Kasumi-1 (cell line): ENCODE measurements around the gene STRN.
"Not testable (repeated sequence)": the region's sequence is repeated elsewhere in the genome, so short reads cannot be mapped to it uniquely, and the experiment has no call there.

ENCODE experiments used
- DNase-seq, 2 experiments: peaks; one replicate each; lab custom pipeline; 2025; lab: John Stamatoyannopoulos, UW

STRN gene

DNA sequence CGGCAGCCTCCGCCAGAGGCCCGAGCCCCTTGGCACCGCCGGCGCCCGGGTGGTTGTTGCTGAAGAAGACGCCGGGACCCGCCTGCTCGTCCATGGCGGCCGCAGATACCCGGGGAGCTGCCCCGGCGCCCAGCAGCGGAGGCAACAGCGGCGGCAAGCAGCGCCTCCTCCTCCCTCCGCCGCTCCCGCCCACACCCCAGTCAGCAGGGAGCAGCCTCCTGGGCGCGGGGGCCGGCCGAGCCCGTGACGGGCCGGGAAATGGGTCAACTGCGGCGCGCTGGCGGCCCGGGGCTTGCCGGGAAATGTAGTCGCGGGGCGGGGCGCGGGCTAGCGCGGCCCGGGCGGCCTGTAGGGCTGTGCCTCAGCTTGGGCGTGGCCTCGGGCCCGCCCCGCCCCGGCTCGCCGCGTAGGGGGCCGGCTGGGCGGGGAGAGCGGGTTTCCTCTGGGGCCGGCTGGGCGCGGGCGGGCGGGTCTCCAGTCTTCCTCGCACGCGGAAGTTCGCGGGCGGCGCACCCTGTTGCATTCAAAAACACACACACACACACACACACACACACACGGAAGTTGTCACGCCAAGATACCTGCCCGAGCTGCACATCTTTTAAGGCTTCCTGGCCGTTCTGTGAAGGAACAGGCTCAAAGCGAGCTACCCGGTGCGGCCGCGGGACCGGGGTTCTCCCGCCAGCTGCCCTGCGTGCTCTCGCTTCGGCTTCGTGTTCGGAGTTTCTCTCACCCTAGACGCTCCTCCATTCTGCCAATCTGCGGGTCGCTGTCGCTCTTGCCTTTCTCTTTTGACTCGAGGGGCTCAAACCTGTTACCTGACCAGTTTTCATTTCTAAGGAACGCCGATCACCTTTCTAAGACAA is at the start of gene STRN:
TSS of gene STRN (minus strand) at position 167 of the 866 bp plus-strand sequence. CDS start at position 94, 73 bp downstream.
- peak; percentile 89 to 93 for DNase-seq

GRCh38 chr2:37013315-37013641 is 46.9 kb upstream of the STRN start:
- no peak for DNase-seq

- peak in 1 of 2 experiments; percentile 1 for DNase-seq
These were observed 44.8 kb upstream of the STRN start for GRCh38 chr2:37011130-37011529.

- peak; percentile 22 to 52 for DNase-seq
These were observed 39.0 kb upstream of the STRN start for GRCh38 chr2:37005118-37005868.

DNA sequence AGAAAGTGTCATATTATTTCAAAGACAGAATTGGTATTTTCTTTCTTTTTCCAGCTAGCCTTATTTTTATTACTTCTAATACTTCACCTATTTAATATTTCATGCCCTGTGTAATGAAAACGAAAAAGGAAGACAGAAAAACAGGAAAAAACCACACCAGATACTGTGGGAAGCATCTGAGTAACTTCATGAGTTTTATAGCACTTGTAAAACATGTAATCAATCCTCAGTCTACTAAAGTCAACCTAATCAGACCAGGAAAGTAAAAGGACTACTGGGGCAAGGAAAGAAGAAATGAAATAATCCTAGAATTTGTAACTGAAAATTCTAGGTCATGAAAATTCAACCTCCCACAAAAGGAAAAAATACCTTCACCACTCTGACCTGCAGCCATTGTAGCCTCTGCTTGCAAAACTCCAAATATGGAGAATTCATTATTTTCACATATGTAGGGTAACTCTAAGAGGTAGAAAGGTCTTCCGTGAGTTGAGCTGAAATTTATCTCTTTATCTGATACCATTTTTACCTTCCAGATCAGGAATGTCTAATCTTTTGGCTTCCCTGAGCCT is 34.7 kb upstream of the STRN start:
- no peak for DNase-seq

DNA sequence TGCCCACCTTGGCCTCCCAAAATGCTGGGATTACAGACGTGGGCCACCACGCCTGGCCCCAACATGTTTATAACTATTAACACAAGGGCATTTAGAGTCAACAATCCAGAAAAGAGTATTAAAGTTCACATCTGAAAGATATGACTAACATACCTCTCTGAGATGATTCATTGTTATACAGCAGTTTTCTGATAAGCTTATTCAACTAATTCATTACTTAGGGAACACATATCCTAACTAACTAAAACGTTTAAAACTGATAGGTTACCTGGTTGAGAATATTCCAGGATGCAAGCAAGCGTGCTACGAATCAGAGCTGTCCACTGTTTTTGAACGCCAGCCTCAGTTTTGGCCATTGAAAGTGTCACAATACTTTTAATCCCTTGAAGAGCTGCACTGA is 34.0 kb upstream of the STRN start:
- no peak for DNase-seq

GRCh38 chr2:36999416-36999815 is 33.1 kb upstream of the STRN start:
- DNase-seq, result not testable (repeated sequence)

DNA sequence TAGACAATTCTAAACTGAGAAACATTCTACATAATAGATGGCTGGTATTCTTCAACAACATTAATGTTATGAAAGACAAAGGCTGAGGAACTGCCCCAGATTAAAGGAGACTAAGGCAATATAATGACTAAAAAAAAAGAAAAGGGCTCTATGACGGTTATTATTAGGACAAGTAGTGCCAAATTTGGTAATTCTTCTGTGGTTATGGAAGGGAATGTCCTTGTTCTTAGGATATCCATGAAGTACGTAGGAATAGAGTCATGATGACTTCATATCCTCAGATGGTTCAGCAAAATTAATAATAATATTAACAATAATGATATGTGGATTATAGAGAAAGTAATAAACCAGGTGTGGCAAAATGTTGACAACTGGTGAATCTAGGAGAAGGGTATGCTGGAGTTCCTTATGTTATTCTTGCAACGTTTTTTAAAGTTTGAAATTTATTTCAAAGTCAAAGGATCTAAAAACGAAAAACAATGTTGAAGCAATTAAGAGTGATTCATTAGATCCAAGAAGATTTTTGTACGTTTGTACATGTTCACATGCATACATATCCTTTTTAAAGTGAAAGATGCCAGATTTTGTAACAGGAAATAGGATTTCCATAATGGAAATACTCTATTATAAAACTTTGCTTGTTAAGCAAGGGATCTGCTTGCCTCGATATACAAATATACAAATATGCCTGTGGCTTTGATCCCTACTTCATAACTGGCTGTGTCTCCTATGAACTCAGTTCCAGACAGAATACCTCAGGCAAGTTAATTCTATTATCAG is 27.7 kb upstream of the STRN start:
- DNase-seq, result no peak

GRCh38 chr2:36988008-36988407 is 21.7 kb upstream of the STRN start:
- DNase-seq, result no peak

DNA sequence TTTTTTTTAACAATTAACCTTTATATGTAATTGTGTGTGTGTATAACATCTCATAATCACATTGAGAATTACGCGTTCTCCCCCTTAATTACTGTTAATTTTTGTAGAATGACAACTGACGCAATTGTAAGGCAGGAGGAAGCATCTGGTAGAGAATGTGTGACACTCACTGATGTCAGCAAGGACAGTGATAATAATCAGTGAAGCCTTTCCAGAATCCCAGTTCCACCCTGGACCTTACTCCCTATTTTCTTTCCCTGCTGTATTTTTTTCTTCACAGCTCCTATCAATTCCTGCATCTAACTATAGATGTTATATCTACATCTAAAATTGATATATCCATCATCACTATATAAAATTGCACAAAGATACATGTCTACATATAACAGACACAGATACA is 16.1 kb upstream of the STRN start:
- no peak for DNase-seq

- DNase-seq, result no peak
These were observed 15.6 kb upstream of the STRN start for GRCh38 chr2:36981911-36982310.

DNA sequence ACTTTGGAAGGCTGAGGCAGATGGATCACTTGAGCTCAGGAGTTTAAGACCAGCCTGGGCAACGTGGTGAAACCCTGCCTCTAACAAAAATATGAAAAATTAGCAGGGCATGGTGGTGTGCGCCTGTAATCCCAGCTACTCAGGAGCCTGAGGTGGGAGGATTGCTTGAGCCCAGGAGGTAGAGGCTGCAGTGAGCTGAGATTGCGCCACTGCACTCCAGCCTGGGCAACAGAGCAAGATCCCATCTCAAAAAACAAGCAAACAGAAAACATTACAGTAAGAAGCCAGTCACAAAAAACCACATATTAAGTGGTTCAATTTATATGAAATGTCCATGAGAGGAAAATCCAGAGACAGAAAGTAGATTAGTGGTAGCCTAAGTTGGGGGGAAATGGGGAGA is 12.7 kb upstream of the STRN start:
- not testable (repeated sequence) for DNase-seq

DNA sequence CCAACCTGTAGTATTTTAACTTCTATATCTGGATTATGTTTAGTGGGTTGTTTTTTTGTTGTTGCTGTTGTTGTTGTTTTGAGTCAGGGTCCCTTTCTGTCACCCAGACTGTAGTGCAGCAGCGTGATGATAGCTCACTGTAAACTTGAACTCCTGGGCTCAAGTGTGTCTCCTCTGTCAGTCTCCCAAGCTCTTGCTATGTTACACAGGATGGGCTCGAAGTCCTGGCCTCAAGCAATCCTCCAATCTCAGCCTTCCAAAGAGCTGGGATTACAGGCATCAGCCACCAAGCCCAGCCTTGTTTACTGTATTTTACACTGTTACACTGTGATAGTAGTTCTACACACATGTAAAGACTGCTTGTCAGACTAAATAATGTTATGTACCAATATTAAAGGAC is 9.7 kb upstream of the STRN start:
- no peak for DNase-seq

- no peak for DNase-seq
These were observed 9.0 kb upstream of the STRN start for GRCh38 chr2:36975306-36975705.

GRCh38 chr2:36973320-36973719 is 7.0 kb upstream of the STRN start:
- no peak for DNase-seq

- DNase-seq, result no peak
These were observed 5.7 kb upstream of the STRN start for GRCh38 chr2:36971990-36972389.

GRCh38 chr2:36967236-36967876 is 1.0 kb upstream of the STRN start:
- peak; percentile 21 to 44 for DNase-seq

DNA sequence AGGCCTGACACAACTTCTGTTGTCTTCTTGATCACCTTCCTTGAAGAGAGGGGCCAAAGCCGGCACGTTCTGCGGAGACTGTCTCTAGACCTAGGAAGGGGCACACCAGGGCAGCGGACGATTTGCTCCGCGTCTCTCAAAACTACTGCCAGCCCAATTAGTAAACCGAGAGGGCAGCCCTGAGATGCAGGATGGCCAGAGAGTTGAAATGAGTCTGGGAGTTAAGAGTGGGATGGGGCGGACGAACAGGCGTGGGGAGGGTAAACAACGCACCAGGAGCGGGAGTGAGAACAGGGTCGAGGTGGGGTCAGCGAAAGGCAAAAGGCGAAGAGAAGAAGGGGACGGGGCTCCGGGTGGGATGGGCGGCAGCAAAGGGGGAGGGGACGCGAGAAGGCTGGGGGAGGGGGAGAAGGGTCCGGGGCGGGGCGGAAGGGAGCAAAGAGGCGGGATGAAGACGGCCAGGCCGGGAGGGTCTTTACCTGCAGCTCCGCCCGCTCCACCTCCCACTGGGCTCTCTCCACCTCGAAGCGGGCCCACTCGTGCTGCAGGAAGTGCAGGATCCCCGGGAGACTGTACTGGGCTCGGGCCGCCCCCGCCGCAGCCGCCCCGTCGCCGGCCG is 476 bp downstream of the STRN start:
- peak; percentile 34 to 53 for DNase-seq

DNA sequence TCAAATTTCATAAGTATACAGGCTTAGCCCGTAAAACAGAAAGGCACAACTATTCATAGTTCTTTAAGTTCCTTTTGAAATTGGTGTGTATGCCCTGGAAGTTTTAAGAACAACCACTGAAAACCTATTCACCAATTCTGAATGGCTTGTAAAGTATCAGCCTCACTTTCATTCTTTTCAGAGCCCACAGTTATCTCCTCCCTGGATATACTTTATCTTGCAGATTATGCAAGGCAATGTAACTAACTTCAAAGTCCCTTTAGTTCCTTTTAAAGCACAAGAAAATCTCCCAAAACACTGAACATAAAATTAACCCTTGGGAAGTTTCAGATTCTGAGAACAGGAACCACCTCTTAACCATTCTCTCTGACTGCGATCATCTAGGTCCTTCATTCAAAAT is 1.1 kb downstream of the STRN start:
- peak in 1 of 2 experiments; percentile 53 for DNase-seq

DNA sequence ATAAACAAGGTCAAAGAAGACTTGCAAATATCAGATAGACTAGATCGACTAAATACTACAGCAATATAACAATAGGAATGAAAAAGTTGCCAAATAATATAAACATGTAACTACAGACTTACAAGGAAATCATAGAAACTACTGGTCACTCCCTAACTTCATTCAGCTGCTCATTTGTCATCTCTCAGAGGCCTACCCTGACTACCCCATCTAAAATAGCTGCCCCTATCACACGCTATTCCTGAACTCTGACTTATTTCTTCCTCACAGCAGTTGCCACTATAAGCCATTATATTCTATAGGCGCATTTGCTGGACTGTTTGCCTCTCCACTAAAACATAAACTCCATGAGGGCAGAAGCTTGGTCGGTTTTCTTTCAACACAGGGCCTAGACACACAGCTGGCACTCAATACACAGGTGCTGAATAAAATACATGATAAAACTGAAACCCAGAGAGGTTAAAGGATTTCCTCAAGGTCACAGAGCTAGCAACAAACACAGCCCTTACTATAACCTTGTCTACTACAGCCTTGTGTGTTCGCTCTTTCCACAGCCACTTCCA is 1.8 kb downstream of the STRN start:
- DNase-seq, result no peak

DNA sequence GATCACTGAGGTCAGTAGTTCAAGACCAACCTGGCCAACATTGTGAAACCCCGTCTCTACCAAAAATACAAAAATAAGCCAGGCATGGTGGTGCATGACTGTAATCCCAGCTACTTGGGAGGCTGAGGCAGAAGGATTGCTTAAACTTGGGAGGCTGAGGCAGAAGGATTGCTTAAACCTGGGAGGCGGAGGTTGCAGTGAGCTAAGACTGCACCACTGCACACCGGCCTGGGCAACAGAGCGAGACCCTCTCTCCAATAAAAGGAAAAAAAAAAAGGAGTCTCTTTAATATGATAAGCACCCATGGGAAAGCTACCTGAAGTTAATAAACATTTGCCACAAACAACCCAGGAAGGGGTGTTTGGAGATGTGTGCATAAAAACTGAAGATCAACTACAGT is 2.6 kb downstream of the STRN start:
- no peak for DNase-seq
